GM23338 (cell line): Measurements from ENCODE around the gene CRYL1.

ENCODE experiments used
- CREB1 ChIP-seq: fragments of 250-450 bp; sonication (Bioruptor Pico); IDR thresholded peaks from 2 replicates; pipeline ENCODE4 v1.5.0; 2020; ENCODE audit warnings: low read depth, mild to moderate bottlenecking, moderate library complexity
- CTCF ChIP-seq, 2 experiments: fragments of 200-600 bp in 1 of 2; sonication (generic) in 1 of 2; conservative IDR thresholded peaks; 2 replicates each; pipeline versions ENCODE4 v1.5.1 to v1.6.1; 2016 to 2017; ENCODE audit warnings: antibody characterized with exemption in 2 of 2, low read depth in 2 of 2, mild to moderate bottlenecking in 2 of 2, moderate library complexity in 1 of 2
- ETS1 ChIP-seq: IDR thresholded peaks from 2 replicates; pipeline ENCODE4 v1.6.1; 2016; ENCODE audit warnings: antibody characterized with exemption
- EZH2 ChIP-seq: fragments of 200-600 bp; sonication (generic); IDR thresholded peaks from one replicate; pipeline ENCODE4 v1.8.0; 2017; ENCODE audit warnings: antibody characterized with exemption, mild to moderate bottlenecking, low read depth; ENCODE audit not compliant: unreplicated experiment
- EZH2phosphoT487 ChIP-seq: fragments of 200-600 bp; sonication (generic); IDR thresholded peaks from one replicate; pipeline ENCODE4 v1.8.1; 2018; ENCODE audit warnings: antibody characterized with exemption; ENCODE audit not compliant: unreplicated experiment
- JUNB ChIP-seq: IDR thresholded peaks from one replicate; pipeline ENCODE4 v1.6.1; 2016; ENCODE audit warnings: antibody characterized with exemption; ENCODE audit not compliant: unreplicated experiment
- NANOG ChIP-seq: IDR thresholded peaks from 2 replicates; pipeline ENCODE4 v1.6.1; 2016; ENCODE audit warnings: antibody characterized with exemption, borderline replicate concordance
- POLR2AphosphoS5 ChIP-seq: IDR thresholded peaks from 2 replicates; pipeline ENCODE4 v1.6.1; 2016; ENCODE audit warnings: antibody characterized with exemption, low read depth
- REST ChIP-seq: IDR thresholded peaks from one replicate; pipeline ENCODE4 v1.6.1; 2018; ENCODE audit warnings: antibody characterized with exemption; ENCODE audit not compliant: unreplicated experiment
- STAT1 ChIP-seq: IDR thresholded peaks from one replicate; pipeline ENCODE4 v1.6.1; 2016; ENCODE audit warnings: antibody characterized with exemption; ENCODE audit not compliant: unreplicated experiment
- ZNF114 ChIP-seq: fragments of 250-450 bp; sonication (Bioruptor Pico); IDR thresholded peaks from 2 replicates; pipeline ENCODE4 v1.5.0; 2020; ENCODE audit warnings: mild to moderate bottlenecking, moderate library complexity
- ZNF331 ChIP-seq: fragments of 250-450 bp; sonication (Bioruptor Pico); IDR thresholded peaks from 2 replicates; pipeline ENCODE4 v1.5.0; 2020; ENCODE audit warnings: low read depth, mild to moderate bottlenecking, moderate library complexity
- ZNF462 ChIP-seq: fragments of 250-450 bp; sonication (Bioruptor Pico); IDR thresholded peaks from 2 replicates; pipeline ENCODE4 v1.5.0; 2020; ENCODE audit warnings: mild to moderate bottlenecking, moderate library complexity

- TF ChIP-seq CREB1 (CRISPR knock-in tag) (no peak), CTCF (conservative IDR thresholded peaks at IDR 0.05; ENCODE audit: low read depth in 2 of 2) (no peak), EZH2phosphoT487 (no peak), REST (no peak), POLR2AphosphoS5 (no peak), EZH2 (no peak), JUNB (no peak), ETS1 (no peak), NANOG (no peak), ZNF331 (CRISPR knock-in tag) (no peak), STAT1 (no peak), ZNF114 (CRISPR knock-in tag) (no peak), ZNF462 (CRISPR knock-in tag) (no peak)
These were observed 155.7 kb downstream of the CRYL1 start for GRCh38 chr13:20369886-20370361.
